Measurements from ENCODE around the gene DSC1. TPM values are rescaled to one million over a fixed set of nuclear protein-coding genes. Genes with fewer than 3 reads are reported as not detected.

The DSC1 gene
- total RNA-seq, 2 donors from 2014 or later, result 0.23 to 2.1 TPM

DNA sequence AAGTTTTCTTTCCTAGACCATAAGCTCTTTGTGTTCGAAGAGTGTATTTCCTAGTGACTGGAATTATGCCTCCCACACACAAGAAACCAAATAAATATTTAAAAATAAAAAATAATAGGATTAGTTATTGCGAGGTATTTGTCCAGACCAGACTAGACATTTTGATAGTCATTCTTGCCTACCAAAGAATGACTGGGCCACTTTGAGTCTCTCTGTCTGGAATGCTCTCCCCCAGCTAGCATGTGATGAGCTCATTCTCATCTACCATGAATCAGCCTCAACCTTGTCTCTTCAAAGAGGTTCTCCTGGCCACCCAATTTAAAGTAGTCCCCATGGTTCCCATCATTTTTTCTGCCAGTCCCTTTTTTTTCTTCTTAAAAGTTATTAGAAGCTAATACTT, 13.9 kb upstream of the DSC1 start:
- H3K4me1 ChIP-seq (replicated peaks), result no peaks in the 10 kb centered on the region
- TF ChIP-seq CTCF (IDR thresholded peaks at IDR 0.05), result no peak
- no peak for TF ChIP-seq POLR2AphosphoS5 (IDR thresholded peaks at IDR 0.05)
- TF ChIP-seq POLR2A (IDR thresholded peaks at IDR 0.05), result no peak
- H3K27ac ChIP-seq, result no peak overlapping the region
- 92% methylated on average over 2 of the region's 2 CpGs for WGBS
- no peaks in the 10 kb centered on the region for H3K36me3 ChIP-seq
- H3K27me3 ChIP-seq (replicated peaks; ENCODE audit: insufficient read depth), result no peaks in the 10 kb centered on the region
- intact Hi-C loops (cut with DNase I), result no loop called here
- no peak for DNase-seq (ENCODE audit: low spot score)
- H3K9me3 ChIP-seq, result no peaks in the 10 kb centered on the region
- H3K4me3 ChIP-seq, result no peak overlapping the region

- Histone ChIP-seq H3K4me3 (no peak overlapping the region), H3K36me3 (no peaks in the 10 kb centered on the region), H3K27ac (no peak overlapping the region), H3K27me3 (replicated peaks; ENCODE audit: insufficient read depth) (no peaks in the 10 kb centered on the region), H3K4me1 (replicated peaks) (no peaks in the 10 kb centered on the region), H3K9me3 (no peaks in the 10 kb centered on the region)
- TF ChIP-seq POLR2A (IDR thresholded peaks at IDR 0.05) (no peak), CTCF (IDR thresholded peaks at IDR 0.05) (no peak), POLR2AphosphoS5 (IDR thresholded peaks at IDR 0.05) (no peak)
- intact Hi-C loops (cut with DNase I), result no loop called here
- 70% methylated on average over 1 of the region's 1 CpG for WGBS
- DNase-seq (ENCODE audit: low spot score), result no peak
Measured at GRCh38 chr18:31171144-31171839, 8.6 kb upstream of the DSC1 start.

GRCh38 chr18:31170335-31170734, 7.7 kb upstream of the DSC1 start:
- no peaks in the 10 kb centered on the region for H3K27me3 ChIP-seq (replicated peaks; ENCODE audit: insufficient read depth)
- intact Hi-C loops (cut with DNase I), result no loop called here
- WGBS, result 59% methylated on average over 4 of the region's 4 CpGs
- no peak overlapping the region for H3K27ac ChIP-seq
- H3K9me3 ChIP-seq, result no peaks in the 10 kb centered on the region
- H3K4me1 ChIP-seq (replicated peaks), result no peaks in the 10 kb centered on the region
- TF ChIP-seq CTCF (IDR thresholded peaks at IDR 0.05) (no peak), POLR2AphosphoS5 (IDR thresholded peaks at IDR 0.05) (no peak), POLR2A (IDR thresholded peaks at IDR 0.05) (no peak)
- DNase-seq (ENCODE audit: low spot score), result no peak
- no peak overlapping the region for H3K4me3 ChIP-seq
- no peaks in the 10 kb centered on the region for H3K36me3 ChIP-seq

GRCh38 chr18:31162419-31162793, 250 bp downstream of the DSC1 start:
- Histone ChIP-seq H3K9me3 (no peaks in the 10 kb centered on the region), H3K4me3 (no peak overlapping the region), H3K36me3 (no peaks in the 10 kb centered on the region), H3K27ac (no peak overlapping the region), H3K4me1 (replicated peaks) (no peaks in the 10 kb centered on the region), H3K27me3 (replicated peaks; ENCODE audit: insufficient read depth) (no peaks in the 10 kb centered on the region)
- intact Hi-C loops (cut with DNase I), result no loop called here
- 55% methylated on average over 5 of the region's 5 CpGs for WGBS
- no peak for DNase-seq (ENCODE audit: low spot score)
- TF ChIP-seq POLR2A (IDR thresholded peaks at IDR 0.05) (no peak), CTCF (IDR thresholded peaks at IDR 0.05) (no peak), POLR2AphosphoS5 (IDR thresholded peaks at IDR 0.05) (no peak)

GRCh38 chr18:31161757-31162418, 768 bp downstream of the DSC1 start:
- DNase-seq (ENCODE audit: low spot score), result no peak
- no peak overlapping the region for H3K27ac ChIP-seq
- H3K9me3 ChIP-seq, result no peaks in the 10 kb centered on the region
- no peaks in the 10 kb centered on the region for H3K36me3 ChIP-seq
- H3K4me3 ChIP-seq, result no peak overlapping the region
- intact Hi-C loops (cut with DNase I), result no loop called here
- TF ChIP-seq POLR2AphosphoS5 (IDR thresholded peaks at IDR 0.05) (no peak), CTCF (IDR thresholded peaks at IDR 0.05) (no peak), POLR2A (IDR thresholded peaks at IDR 0.05) (no peak)
- no peaks in the 10 kb centered on the region for H3K27me3 ChIP-seq (replicated peaks; ENCODE audit: insufficient read depth)
- WGBS, result 70% methylated on average over 2 of the region's 2 CpGs
- H3K4me1 ChIP-seq (replicated peaks), result no peaks in the 10 kb centered on the region

Data from prostate gland (tissue), 2 donors.